GM12801 (cell line): ENCODE measurements around the gene CEP70.

Experiments
- TF ChIP-seq, protein P1 (sequence below): IDR thresholded peaks from one replicate; pipeline ENCODE4 v1.5.1; 2011; ENCODE audit warnings: control low read depth; ENCODE audit not compliant: insufficient read length; ENCODE audit errors: extremely low read depth

CEP70 gene

DNA sequence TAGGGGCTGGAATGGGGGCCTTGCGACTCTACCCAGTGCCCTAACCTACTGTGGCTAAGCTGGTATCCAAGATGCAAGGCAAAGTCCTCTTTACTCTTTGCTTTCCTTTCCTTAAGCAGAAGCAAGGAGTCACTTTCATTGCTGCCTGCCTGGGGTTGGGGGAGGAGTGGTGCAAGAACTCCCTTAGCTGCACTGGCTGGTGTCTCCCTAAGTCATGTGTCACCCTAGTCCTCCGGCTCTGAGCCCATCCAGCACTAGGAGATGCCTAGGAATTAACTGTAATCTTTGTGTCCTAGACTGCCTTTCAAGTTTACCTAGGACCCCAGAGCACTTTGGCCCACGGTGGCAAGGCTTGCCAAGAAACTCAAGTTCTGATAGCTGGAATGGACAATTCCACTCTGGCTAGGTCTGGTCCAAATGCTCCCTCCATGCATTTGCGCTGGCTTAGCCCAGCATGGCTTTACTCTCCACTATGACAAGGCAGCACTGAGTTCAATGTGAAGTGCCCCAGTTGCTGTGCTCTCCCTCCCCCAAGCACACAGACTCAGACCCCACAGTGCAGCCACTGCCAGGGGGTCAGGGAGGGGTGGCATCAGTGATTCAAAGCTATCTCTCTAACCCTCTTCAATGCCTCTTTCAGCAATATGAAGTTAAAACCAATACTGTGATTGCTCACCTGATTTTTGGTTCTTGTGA lies 100.9 kb downstream of the CEP70 start:
- TF ChIP-seq, protein P1, sequence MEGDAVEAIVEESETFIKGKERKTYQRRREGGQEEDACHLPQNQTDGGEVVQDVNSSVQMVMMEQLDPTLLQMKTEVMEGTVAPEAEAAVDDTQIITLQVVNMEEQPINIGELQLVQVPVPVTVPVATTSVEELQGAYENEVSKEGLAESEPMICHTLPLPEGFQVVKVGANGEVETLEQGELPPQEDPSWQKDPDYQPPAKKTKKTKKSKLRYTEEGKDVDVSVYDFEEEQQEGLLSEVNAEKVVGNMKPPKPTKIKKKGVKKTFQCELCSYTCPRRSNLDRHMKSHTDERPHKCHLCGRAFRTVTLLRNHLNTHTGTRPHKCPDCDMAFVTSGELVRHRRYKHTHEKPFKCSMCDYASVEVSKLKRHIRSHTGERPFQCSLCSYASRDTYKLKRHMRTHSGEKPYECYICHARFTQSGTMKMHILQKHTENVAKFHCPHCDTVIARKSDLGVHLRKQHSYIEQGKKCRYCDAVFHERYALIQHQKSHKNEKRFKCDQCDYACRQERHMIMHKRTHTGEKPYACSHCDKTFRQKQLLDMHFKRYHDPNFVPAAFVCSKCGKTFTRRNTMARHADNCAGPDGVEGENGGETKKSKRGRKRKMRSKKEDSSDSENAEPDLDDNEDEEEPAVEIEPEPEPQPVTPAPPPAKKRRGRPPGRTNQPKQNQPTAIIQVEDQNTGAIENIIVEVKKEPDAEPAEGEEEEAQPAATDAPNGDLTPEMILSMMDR, result no peak

- TF ChIP-seq, protein P1, result no peak
Measured at GRCh38 chr3:138491971-138492370, 102.1 kb downstream of the CEP70 start.

DNA sequence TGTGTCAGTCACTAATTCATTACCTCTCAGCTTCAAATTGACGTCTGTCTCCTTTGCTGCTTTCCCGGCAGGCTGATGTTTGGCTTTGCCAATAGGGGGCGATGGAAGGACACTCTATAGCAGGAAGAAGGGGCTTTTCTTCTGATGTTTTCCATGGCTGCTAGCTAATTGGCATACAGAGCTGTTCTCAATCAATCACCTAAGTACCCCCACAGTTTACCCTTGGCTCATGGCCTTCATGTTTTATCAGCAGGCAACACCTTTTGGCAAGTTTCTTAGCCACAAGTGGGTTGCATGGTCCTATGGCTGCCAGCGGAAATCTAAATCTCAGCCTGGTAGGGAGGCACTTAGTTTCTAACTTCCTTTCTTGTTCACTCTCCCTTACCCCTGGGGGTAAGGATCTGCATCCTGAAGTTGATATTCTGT lies 114.6 kb downstream of the CEP70 start:
- TF ChIP-seq, protein P1, result no peak

DNA sequence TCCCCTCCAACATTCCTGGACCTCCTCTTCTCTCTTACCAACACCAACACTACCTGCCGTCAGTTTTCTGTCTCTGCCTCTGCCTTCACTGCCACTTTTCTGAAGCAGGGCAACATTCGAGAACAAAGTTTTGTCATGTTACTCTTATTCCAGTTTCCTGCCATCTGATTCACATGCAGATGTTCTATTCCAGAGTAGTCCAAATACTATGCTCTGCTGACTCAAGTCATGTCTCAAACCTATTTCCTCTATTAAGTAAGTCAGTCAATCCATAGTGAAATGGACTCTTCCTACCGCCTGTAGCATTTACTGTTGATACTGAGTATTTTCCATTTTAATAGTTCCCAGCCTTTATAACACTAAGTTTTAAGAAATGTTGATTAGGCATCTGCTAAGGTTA lies 116.3 kb downstream of the CEP70 start:
- TF ChIP-seq, protein P1, result no peak

- TF ChIP-seq, protein P1, result no peak
Measured at GRCh38 chr3:138477120-138477519, 116.9 kb downstream of the CEP70 start.

DNA sequence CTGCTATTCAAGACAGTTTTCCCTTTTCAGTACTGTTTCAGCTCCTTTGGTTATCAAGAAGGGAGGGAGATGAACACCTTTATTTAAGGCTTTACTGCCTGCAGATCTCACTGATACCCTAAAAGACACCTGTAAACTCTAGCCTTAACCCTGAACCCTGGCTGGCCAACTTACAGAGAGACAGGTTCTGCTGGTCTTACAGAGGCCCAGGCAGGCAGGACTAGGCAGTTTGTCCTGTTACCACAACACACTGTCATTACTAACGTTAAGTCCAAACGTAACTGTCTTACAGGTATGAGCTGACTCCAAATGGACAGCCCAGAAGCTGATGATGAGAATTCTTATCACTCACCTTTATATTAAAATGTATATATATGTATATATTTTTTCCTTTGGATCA lies 117.5 kb downstream of the CEP70 start:
- TF ChIP-seq, protein P1, result no peak

GRCh38 chr3:138474163-138474562 lies 119.9 kb downstream of the CEP70 start:
- TF ChIP-seq, protein P1, result no peak
